H9 (cell line): ENCODE data around the gene YWHAH. TPM values are rescaled to one million over a fixed set of nuclear protein-coding genes. Genes with fewer than 3 reads are reported as not detected.

Source experiments
- DNase-seq: peaks from one replicate; pipeline ENCODE4 v3.0.0-alpha.2; 2017
- H2AFZ ChIP-seq: one replicate; pipeline ENCODE4 v1.6.1; 2013; ENCODE audit warnings: mild to moderate bottlenecking, low read length, control low read depth, moderate library complexity
- H2AK5ac ChIP-seq: 2 replicates; pipeline ENCODE4 v1.6.1; 2013; ENCODE audit warnings: low read length, control low read depth, mixed read lengths; ENCODE audit not compliant: insufficient read length
- H2BK120ac ChIP-seq: one replicate; pipeline ENCODE4 v1.6.1; 2013; ENCODE audit warnings: low read depth, mild to moderate bottlenecking, low read length, control low read depth, inconsistent platforms; ENCODE audit not compliant: poor library complexity, severe bottlenecking
- H2BK12ac ChIP-seq: 2 replicates; pipeline ENCODE4 v1.6.1; 2013; ENCODE audit warnings: low read length, control low read depth, mixed read lengths, low read depth; ENCODE audit not compliant: insufficient read length
- H2BK15ac ChIP-seq: 2 replicates; pipeline ENCODE4 v1.6.1; 2013; ENCODE audit warnings: low read depth, low read length, control low read depth
- H2BK20ac ChIP-seq: one replicate; pipeline ENCODE4 v1.6.1; 2013; ENCODE audit warnings: low read depth, mild to moderate bottlenecking, low read length, control low read depth, inconsistent platforms; ENCODE audit not compliant: poor library complexity, severe bottlenecking
- H2BK5ac ChIP-seq: 2 replicates; pipeline ENCODE4 v1.6.1; 2013; ENCODE audit warnings: low read length, control low read depth, mixed read lengths; ENCODE audit not compliant: insufficient read length
- H3K14ac ChIP-seq: 2 replicates; pipeline ENCODE4 v1.6.1; 2013; ENCODE audit warnings: low read length, control low read depth; ENCODE audit not compliant: insufficient read depth
- H3K18ac ChIP-seq: 2 replicates; pipeline ENCODE4 v1.6.1; 2013; ENCODE audit warnings: low read depth, mild to moderate bottlenecking, mixed read lengths, low read length, control low read depth; ENCODE audit not compliant: insufficient read length
- H3K23ac ChIP-seq: 2 replicates; pipeline ENCODE4 v1.6.1; 2013; ENCODE audit warnings: low read length, control low read depth, mixed read lengths, low read depth; ENCODE audit not compliant: insufficient read length
- H3K23me2 ChIP-seq: 2 replicates; pipeline ENCODE4 v1.6.1; 2013; ENCODE audit warnings: low read depth, mild to moderate bottlenecking, mixed read lengths, low read length, control low read depth; ENCODE audit not compliant: insufficient read length, poor library complexity, severe bottlenecking
- H3K27ac ChIP-seq: 2 replicates; pipeline ENCODE4 v1.5.1; 2013; ENCODE audit warnings: low read length, control low read depth, mixed read lengths, low read depth; ENCODE audit not compliant: insufficient read length
- H3K27me3 ChIP-seq: 2 replicates; pipeline ENCODE4 v1.6.1; 2013; ENCODE audit warnings: low read length, control low read depth, inconsistent platforms; ENCODE audit not compliant: insufficient read depth
- H3K4ac ChIP-seq: 2 replicates; pipeline ENCODE4 v1.6.1; 2013; ENCODE audit warnings: low read depth, mild to moderate bottlenecking, control low read depth, inconsistent platforms, low read length, moderate library complexity
- H3K4me1 ChIP-seq: 2 replicates; pipeline ENCODE4 v1.6.1; 2013; ENCODE audit warnings: low read length, control low read depth, inconsistent platforms; ENCODE audit not compliant: insufficient read depth
- H3K4me2 ChIP-seq: 2 replicates; pipeline ENCODE4 v1.6.1; 2013; ENCODE audit warnings: low read length, control low read depth, mixed read lengths; ENCODE audit not compliant: insufficient read length, insufficient read depth
- H3K56ac ChIP-seq: 2 replicates; pipeline ENCODE4 v1.6.1; 2013; ENCODE audit warnings: low read depth, mild to moderate bottlenecking, mixed read lengths, low read length, control low read depth; ENCODE audit not compliant: insufficient read length
- H3K79me1 ChIP-seq: 2 replicates; pipeline ENCODE4 v1.6.1; 2013; ENCODE audit warnings: low read depth, mild to moderate bottlenecking, moderate library complexity, low read length, control low read depth, inconsistent platforms; ENCODE audit not compliant: insufficient read depth, poor library complexity, severe bottlenecking
- H3K79me2 ChIP-seq: 2 replicates; pipeline ENCODE4 v1.6.1; 2013; ENCODE audit warnings: low read length, control low read depth, inconsistent platforms; ENCODE audit not compliant: insufficient read depth
- H3K9ac ChIP-seq: 2 replicates; pipeline ENCODE4 v1.6.1; 2013; ENCODE audit warnings: low read length, control low read depth, mixed read lengths; ENCODE audit not compliant: insufficient read length; ENCODE audit errors: extremely low read depth
- H3K9me3 ChIP-seq: one replicate; pipeline ENCODE4 v1.6.1; 2013; ENCODE audit warnings: low read depth, low read length, inconsistent platforms; ENCODE audit not compliant: control insufficient read depth
- H3T11ph ChIP-seq: one replicate; pipeline ENCODE4 v1.6.1; 2013; ENCODE audit warnings: mild to moderate bottlenecking, low read length, control low read depth, inconsistent platforms
- H4K20me1 ChIP-seq: one replicate; pipeline ENCODE4 v1.6.1; 2013; ENCODE audit not compliant: control insufficient read depth, insufficient read length, insufficient read depth
- H4K5ac ChIP-seq: 2 replicates; pipeline ENCODE4 v1.6.1; 2013; ENCODE audit warnings: low read depth, mild to moderate bottlenecking, mixed read lengths, low read length, control low read depth; ENCODE audit not compliant: insufficient read length
- H4K8ac ChIP-seq: replicated peaks from 2 replicates; pipeline ENCODE4 v1.6.1; 2013; ENCODE audit warnings: low read length, control low read depth, mixed read lengths, low read depth; ENCODE audit not compliant: insufficient read length
- H4K91ac ChIP-seq: 2 replicates; pipeline ENCODE4 v1.6.1; 2013; ENCODE audit warnings: low read depth, mild to moderate bottlenecking, moderate library complexity, mixed read lengths, low read length, control low read depth; ENCODE audit not compliant: insufficient read length
- H3K27ac Mint-ChIP-seq, 3 experiments: 2 replicates in 2 of 3; 3 replicates in 1 of 3; pipeline ENCODE4 v1.8.0; 2020 to 2021; ENCODE audit warnings: mixed read lengths in 3 of 3, mild to moderate bottlenecking in 1 of 3, moderate library complexity in 1 of 3
- H3K27me3 Mint-ChIP-seq: 2 replicates; pipeline ENCODE4 v1.8.0; 2021; ENCODE audit warnings: low read depth, mild to moderate bottlenecking, moderate library complexity, mixed read lengths
- H3K36me3 Mint-ChIP-seq, 3 experiments: 2 replicates in 2 of 3; 3 replicates in 1 of 3; pipeline ENCODE4 v1.8.0; 2020 to 2021; ENCODE audit warnings: low read depth in 3 of 3, mixed read lengths in 3 of 3; ENCODE audit not compliant: insufficient read depth in 1 of 3
- H3K4me1 Mint-ChIP-seq, 2 experiments: 2 replicates each; pipeline ENCODE4 v1.8.0; 2020; ENCODE audit warnings: mixed read lengths in 2 of 2
- H3K4me3 Mint-ChIP-seq, 2 experiments: 2 replicates in 1 of 2; 3 replicates in 1 of 2; pipeline ENCODE4 v1.8.0; 2020 to 2021; ENCODE audit warnings: mild to moderate bottlenecking in 2 of 2, mixed read lengths in 2 of 2, moderate library complexity in 1 of 2
- H3K9me3 Mint-ChIP-seq, 2 experiments: 2 replicates in 1 of 2; 3 replicates in 1 of 2; pipeline ENCODE4 v1.8.0; 2020; ENCODE audit warnings: mild to moderate bottlenecking in 2 of 2, mixed read lengths in 2 of 2, moderate library complexity in 1 of 2
- WGBS: extraction: QIAGEN DNeasy Blood & Tissue Kit; methylation state at CpG from one replicate; pipeline ENCODE4 v1.1.7; 2013; ENCODE audit warnings: missing lambda C conversion rate, low lambda C conversion rate, mixed read lengths; ENCODE audit not compliant: insufficient read length; ENCODE audit errors: extremely low coverage; 5-methylcytosine and 5-hydroxymethylcytosine counted together
- total RNA-seq: library from RNA; stranded (reverse); gene quantifications from 2 replicates; pipeline ENCODE4 v1.2.1, GENCODE V29; 2021
- TF ChIP-seq, protein P1 (sequence below): fragments of 200-600 bp; sonication (generic); conservative IDR thresholded peaks from 3 replicates; pipeline ENCODE4 v1.8.0; 2021; ENCODE audit warnings: antibody characterized with exemption, mild to moderate bottlenecking

Gene YWHAH
- total RNA-seq, 1 experiment from 2014 or later: 250 TPM

DNA sequence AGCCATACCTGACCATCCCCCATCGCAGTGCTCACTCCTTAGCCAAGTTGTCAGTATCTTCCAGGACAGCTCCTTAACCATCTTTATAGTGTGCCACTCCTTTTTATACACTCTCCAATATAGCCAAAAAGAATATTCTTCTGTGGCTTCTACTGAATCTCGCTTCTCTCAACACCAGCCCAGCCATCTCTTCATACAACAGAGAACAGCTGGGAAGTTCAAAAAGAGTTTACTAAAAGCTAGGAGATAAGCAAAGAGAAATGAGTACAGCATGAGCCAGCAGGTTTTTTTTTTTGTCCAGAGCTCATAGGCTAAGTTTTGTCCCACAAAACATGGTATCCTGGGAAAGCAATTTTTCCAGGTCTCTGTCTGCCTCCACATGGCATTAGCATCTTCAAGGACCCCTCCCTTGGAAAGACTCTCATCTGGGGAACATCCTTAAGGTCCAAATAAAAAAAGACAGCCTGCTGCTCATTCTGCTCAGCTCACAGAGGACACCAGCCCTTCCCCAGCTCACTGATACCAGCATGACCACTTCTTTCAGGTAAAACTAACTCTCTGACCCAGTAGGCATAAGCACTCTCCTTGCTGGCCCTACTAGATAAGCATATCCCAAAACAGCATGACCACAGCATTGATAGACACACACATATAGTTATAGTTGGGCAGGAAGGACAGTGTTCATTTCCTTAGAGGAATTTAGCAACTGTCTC is 48.8 kb upstream of the YWHAH start:
- no peak overlapping the region for H3K18ac ChIP-seq
- Mint-ChIP-seq H3K4me1 (peaks cover 15 to 29% of the 10 kb centered on the region in 2 experiments), H3K36me3 (peaks cover 2 to 19% (median 7%) of the 10 kb centered on the region in 3 experiments; a peak in 5 of 7 replicates), H3K9me3 (no peaks in the 10 kb centered on the region), H3K4me3 (no peak overlapping the region), H3K27ac (peak overlapping the region in 2 of 3 experiments; percentile 12 to 59; a peak in 4 of 7 replicates), H3K27me3 (no peaks in the 10 kb centered on the region)
- whole genome bisulfite sequencing: no CpG with 5 or more reads among the region's 2 CpGs
- H4K20me1 ChIP-seq: no peaks in the 10 kb centered on the region
- TF ChIP-seq, protein P1, sequence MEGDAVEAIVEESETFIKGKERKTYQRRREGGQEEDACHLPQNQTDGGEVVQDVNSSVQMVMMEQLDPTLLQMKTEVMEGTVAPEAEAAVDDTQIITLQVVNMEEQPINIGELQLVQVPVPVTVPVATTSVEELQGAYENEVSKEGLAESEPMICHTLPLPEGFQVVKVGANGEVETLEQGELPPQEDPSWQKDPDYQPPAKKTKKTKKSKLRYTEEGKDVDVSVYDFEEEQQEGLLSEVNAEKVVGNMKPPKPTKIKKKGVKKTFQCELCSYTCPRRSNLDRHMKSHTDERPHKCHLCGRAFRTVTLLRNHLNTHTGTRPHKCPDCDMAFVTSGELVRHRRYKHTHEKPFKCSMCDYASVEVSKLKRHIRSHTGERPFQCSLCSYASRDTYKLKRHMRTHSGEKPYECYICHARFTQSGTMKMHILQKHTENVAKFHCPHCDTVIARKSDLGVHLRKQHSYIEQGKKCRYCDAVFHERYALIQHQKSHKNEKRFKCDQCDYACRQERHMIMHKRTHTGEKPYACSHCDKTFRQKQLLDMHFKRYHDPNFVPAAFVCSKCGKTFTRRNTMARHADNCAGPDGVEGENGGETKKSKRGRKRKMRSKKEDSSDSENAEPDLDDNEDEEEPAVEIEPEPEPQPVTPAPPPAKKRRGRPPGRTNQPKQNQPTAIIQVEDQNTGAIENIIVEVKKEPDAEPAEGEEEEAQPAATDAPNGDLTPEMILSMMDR: no peak
- no peak overlapping the region for H4K91ac ChIP-seq
- no peak overlapping the region for H3K27ac ChIP-seq
- H4K8ac ChIP-seq: no peak overlapping the region
- H3K14ac ChIP-seq: no peak overlapping the region
- no peak overlapping the region for H3K4me2 ChIP-seq
- no peak overlapping the region for H3T11ph ChIP-seq
- no peaks in the 10 kb centered on the region for H3K27me3 ChIP-seq
- H3K4ac ChIP-seq: no peak overlapping the region
- H4K5ac ChIP-seq: no peak overlapping the region
- H2BK120ac ChIP-seq: no peak overlapping the region
- DNase-seq: no peak
- no peaks in the 10 kb centered on the region for H3K79me1 ChIP-seq
- H2BK5ac ChIP-seq: no peak overlapping the region
- H3K9me3 ChIP-seq: no peaks in the 10 kb centered on the region
- H2AFZ ChIP-seq: no peak overlapping the region
- no peak overlapping the region for H2BK20ac ChIP-seq
- peaks cover 5% of the 10 kb centered on the region; the same call in 1 of the 2 replicates for H3K4me1 ChIP-seq
- H3K9ac ChIP-seq: no peak overlapping the region
- no peak overlapping the region for H2BK15ac ChIP-seq
- H2AK5ac ChIP-seq: no peak overlapping the region
- no peak overlapping the region for H2BK12ac ChIP-seq
- no peaks in the 10 kb centered on the region for H3K23me2 ChIP-seq
- no peaks in the 10 kb centered on the region for H3K79me2 ChIP-seq
- no peak overlapping the region for H3K23ac ChIP-seq
- H3K56ac ChIP-seq: no peak overlapping the region
